Measurements from ENCODE around the gene POMGNT1.
A peak's percentile ranks its signal among the peaks of the same experiment; 100 is the strongest.
"Not testable (repeated sequence)": the region's sequence is repeated elsewhere in the genome, so short reads cannot be mapped to it uniquely, and the experiment has no call there.

Gene POMGNT1

GRCh38 chr1:46242918-46243317, 44.7 kb upstream of the POMGNT1 start:
- TF ChIP-seq CTCF (IDR thresholded peaks at IDR 0.05; ENCODE audit: insufficient read depth, low read length, missing control alignments) = no peak
- ChIA-PET CTCF (interaction anchor here (5.1 kb wide), 1 partner anchor 105 kb away, joined by 96 read pairs; no protein-coding TSS in a partner anchor), POLR2A (no interaction called here)
- H3K4me3 ChIP-seq (ENCODE audit: low read depth, low read length) = no peak overlapping the region
- DNase-seq (ENCODE audit: low read depth, low spot score) = no peak

GRCh38 chr1:46241733-46242132, 43.5 kb upstream of the POMGNT1 start:
- POLR2A ChIA-PET; CTCF ChIA-PET; DNase-seq (ENCODE audit: low read depth, low spot score); H3K4me3 ChIP-seq (ENCODE audit: low read depth, low read length): not testable (repeated sequence)

GRCh38 chr1:46238865-46239264, 40.6 kb upstream of the POMGNT1 start:
- CTCF ChIA-PET = interaction anchor here (1.3 to 2.4 kb wide), 2 partner anchors 15 to 19 kb away, joined by 4 to 8 read pairs; no protein-coding TSS in a partner anchor
- H3K4me3 ChIP-seq (ENCODE audit: low read depth, low read length); POLR2A ChIA-PET: not testable (repeated sequence)
- DNase-seq (ENCODE audit: low read depth, low spot score) = peak; percentile 29

- ChIA-PET CTCF (interaction anchor here (1.0 to 1.5 kb wide), 2 partner anchors 8 to 11 kb away, joined by 3 to 5 read pairs; no protein-coding TSS in a partner anchor), POLR2A (interaction anchor here (0.6 kb wide), 1 partner anchor 8 kb away, joined by 4 read pairs; no protein-coding TSS in a partner anchor)
- TF ChIP-seq CTCF (IDR thresholded peaks at IDR 0.05; ENCODE audit: insufficient read depth, low read length, missing control alignments) = no peak
- no peak overlapping the region for H3K4me3 ChIP-seq (ENCODE audit: low read depth, low read length)
- DNase-seq (ENCODE audit: low read depth, low spot score) = no peak
These were observed 38.6 kb upstream of the POMGNT1 start for GRCh38 chr1:46236882-46237281.

GRCh38 chr1:46231231-46231630, 33.0 kb upstream of the POMGNT1 start:
- CTCF ChIA-PET = interaction anchor here (0.7 to 4.6 kb wide), 4 partner anchors 7 to 16 kb away, joined by 3 to 63 read pairs (median 4); no protein-coding TSS in a partner anchor
- POLR2A ChIA-PET; DNase-seq (ENCODE audit: low read depth, low spot score); H3K4me3 ChIP-seq (ENCODE audit: low read depth, low read length): not testable (repeated sequence)

- DNase-seq (ENCODE audit: low read depth, low spot score) = no peak
- CTCF ChIA-PET = interaction anchor here (0.7 to 7.4 kb wide), 15 partner anchors 8 to 582 kb away, joined by 3 to 218 read pairs (median 9); partner anchors contain the start of genes LURAP1, NSUN4, POMGNT1 and RAD54L
- TF ChIP-seq CTCF (IDR thresholded peaks at IDR 0.05; ENCODE audit: insufficient read depth, low read length, missing control alignments) = no peak
- POLR2A ChIA-PET = no interaction called here
- no peak overlapping the region for H3K4me3 ChIP-seq (ENCODE audit: low read depth, low read length)
These were observed 26.7 kb upstream of the POMGNT1 start for GRCh38 chr1:46224966-46225365.

GRCh38 chr1:46223472-46223943, 25.3 kb upstream of the POMGNT1 start:
- TF ChIP-seq CTCF (IDR thresholded peaks at IDR 0.05; ENCODE audit: insufficient read depth, low read length, missing control alignments) = peak; percentile 87
- ChIA-PET POLR2A (interaction anchor here (1.2 to 1.5 kb wide), 2 partner anchors 91 to 187 kb away, joined by 3 read pairs; partner anchors contain the start of gene PIK3R3), CTCF (interaction anchor here (0.6 to 7.4 kb wide), 42 partner anchors 10 to 655 kb away, joined by 3 to 218 read pairs (median 4); partner anchors contain the start of genes LURAP1, NSUN4, PIK3R3 and POMGNT1)
- peak; percentile 69 for DNase-seq (ENCODE audit: low read depth, low spot score)
- H3K4me3 ChIP-seq (ENCODE audit: low read depth, low read length) = no peak overlapping the region

GRCh38 chr1:46223055-46223454, 24.8 kb upstream of the POMGNT1 start:
- not testable (repeated sequence) for DNase-seq (ENCODE audit: low read depth, low spot score); H3K4me3 ChIP-seq (ENCODE audit: low read depth, low read length)
- ChIA-PET CTCF (interaction anchor here (0.6 to 7.4 kb wide), 32 partner anchors 10 to 654 kb away, joined by 3 to 218 read pairs (median 5); partner anchors contain the start of genes LURAP1, NSUN4, PIK3R3 and POMGNT1), POLR2A (interaction anchor here (1.2 to 1.5 kb wide), 2 partner anchors 91 to 187 kb away, joined by 3 read pairs; partner anchors contain the start of gene PIK3R3)

Data from AG04449 (cell line).